Uterus (tissue), 2 donors: Measurements from ENCODE around the gene ECPAS.

Experiments
- CTCF ChIP-seq, 4 experiments: fragments of 200-600 bp in 2 of 4; fragments of 450-650 bp in 2 of 4; sonication (generic) in 2 of 4; IDR thresholded peaks; one replicate each; pipeline ENCODE4 v1.5.1; 2016 to 2019; ENCODE audit warnings: antibody characterized with exemption in 4 of 4, mild to moderate bottlenecking in 2 of 4, moderate library complexity in 1 of 4
- POLR2A ChIP-seq, 2 donors: fragments of 450-650 bp; IDR thresholded peaks; one replicate each; pipeline ENCODE4 v1.6.1; 2016; ENCODE audit warnings: antibody characterized with exemption in 2 of 2, mild to moderate bottlenecking in 1 of 2, moderate library complexity in 1 of 2

- TF ChIP-seq POLR2A (IDR thresholded peaks at IDR 0.05) (no peak), CTCF (IDR thresholded peaks at IDR 0.05) (no peak)
These were observed 84.2 kb downstream of the ECPAS start for GRCh38 chr9:111399772-111400563.
